ENCODE measurements around the gene BORCS5.

BORCS5 gene

GRCh38 chr12:12439636-12440035 lies 82.8 kb downstream of the BORCS5 start:
- no peak overlapping the region for H3K9ac ChIP-seq (ENCODE audit: insufficient read length)
- H3K27ac ChIP-seq = no peak overlapping the region

GRCh38 chr12:12440784-12441428 lies 84.0 kb downstream of the BORCS5 start:
- H3K9ac ChIP-seq (ENCODE audit: insufficient read length) = no peak overlapping the region
- no peak for DNase-seq (ENCODE audit: low read depth, low spot score)
- H3K36me3 ChIP-seq (ENCODE audit: insufficient read depth, low read length) = peaks cover 4% of the 10 kb centered on the region; the same call in 1 of the 2 replicates
- H3K9me3 ChIP-seq (ENCODE audit: low read depth, low read length) = no peaks in the 10 kb centered on the region
- TF ChIP-seq POLR2AphosphoS5 (IDR thresholded peaks at IDR 0.05; ENCODE audit: borderline replicate concordance, low read depth, low read length) = no peak
- TF ChIP-seq EZH2 (IDR thresholded peaks at IDR 0.05) = no peak
- no peak for TF ChIP-seq FOXP2 (optimal IDR thresholded peaks at IDR 0.05; ENCODE audit: control extremely low read depth, extremely low read length, insufficient read depth)
- no peak overlapping the region for H3K4me3 ChIP-seq
- no peak overlapping the region for H3K27ac ChIP-seq

More at GRCh38 chr12:12439636-12440035, 82.8 kb downstream of the BORCS5 start:
- TF ChIP-seq FOXP2 (optimal IDR thresholded peaks at IDR 0.05; ENCODE audit: control extremely low read depth, extremely low read length, insufficient read depth) = no peak
- no peak for TF ChIP-seq EZH2 (IDR thresholded peaks at IDR 0.05)
- TF ChIP-seq POLR2AphosphoS5 (IDR thresholded peaks at IDR 0.05; ENCODE audit: borderline replicate concordance, low read depth, low read length) = no peak
- DNase-seq (ENCODE audit: low read depth, low spot score) = no peak
- Histone ChIP-seq H3K4me3 (no peak overlapping the region), H3K36me3 (ENCODE audit: insufficient read depth, low read length) (peaks cover 4% of the 10 kb centered on the region; the same call in 1 of the 2 replicates), H3K9me3 (ENCODE audit: low read depth, low read length) (no peaks in the 10 kb centered on the region)

- TF ChIP-seq EZH2 (IDR thresholded peaks at IDR 0.05) (no peak), FOXP2 (optimal IDR thresholded peaks at IDR 0.05; ENCODE audit: control extremely low read depth, extremely low read length, insufficient read depth) (no peak), POLR2AphosphoS5 (IDR thresholded peaks at IDR 0.05; ENCODE audit: borderline replicate concordance, low read depth, low read length) (no peak)
- no peaks in the 10 kb centered on the region for H3K9me3 ChIP-seq (ENCODE audit: low read depth, low read length)
- H3K4me3 ChIP-seq = no peak overlapping the region
- peaks cover 4% of the 10 kb centered on the region; the same call in 1 of the 2 replicates for H3K36me3 ChIP-seq (ENCODE audit: insufficient read depth, low read length)
- DNase-seq (ENCODE audit: low read depth, low spot score) = no peak
- no peak overlapping the region for H3K9ac ChIP-seq (ENCODE audit: insufficient read length)
- H3K27ac ChIP-seq = no peak overlapping the region
Measured at GRCh38 chr12:12441429-12441807, 84.5 kb downstream of the BORCS5 start.

GRCh38 chr12:12441843-12442461 lies 85.1 kb downstream of the BORCS5 start:
- DNase-seq (ENCODE audit: low read depth, low spot score) = no peak
- TF ChIP-seq POLR2AphosphoS5 (IDR thresholded peaks at IDR 0.05; ENCODE audit: borderline replicate concordance, low read depth, low read length) (no peak), EZH2 (IDR thresholded peaks at IDR 0.05) (no peak), FOXP2 (optimal IDR thresholded peaks at IDR 0.05; ENCODE audit: control extremely low read depth, extremely low read length, insufficient read depth) (no peak)
- Histone ChIP-seq H3K4me3 (no peak overlapping the region), H3K9ac (ENCODE audit: insufficient read length) (no peak overlapping the region), H3K36me3 (ENCODE audit: insufficient read depth, low read length) (peaks cover under 1% of the 10 kb centered on the region; the same call in 1 of the 2 replicates), H3K9me3 (ENCODE audit: low read depth, low read length) (no peaks in the 10 kb centered on the region), H3K27ac (no peak overlapping the region)

- no peaks in the 10 kb centered on the region for H3K9me3 ChIP-seq (ENCODE audit: low read depth, low read length)
- no peak for TF ChIP-seq POLR2AphosphoS5 (IDR thresholded peaks at IDR 0.05; ENCODE audit: borderline replicate concordance, low read depth, low read length)
- no peak for TF ChIP-seq EZH2 (IDR thresholded peaks at IDR 0.05)
- no peak for TF ChIP-seq FOXP2 (optimal IDR thresholded peaks at IDR 0.05; ENCODE audit: control extremely low read depth, extremely low read length, insufficient read depth)
- H3K36me3 ChIP-seq (ENCODE audit: insufficient read depth, low read length) = no peaks in the 10 kb centered on the region
- no peak overlapping the region for H3K27ac ChIP-seq
- DNase-seq (ENCODE audit: low read depth, low spot score) = no peak
- H3K9ac ChIP-seq (ENCODE audit: insufficient read length) = no peak overlapping the region
- no peak overlapping the region for H3K4me3 ChIP-seq
Measured at GRCh38 chr12:12442548-12443071, 85.7 kb downstream of the BORCS5 start.

GRCh38 chr12:12443431-12443878 lies 86.6 kb downstream of the BORCS5 start:
- Histone ChIP-seq H3K9me3 (ENCODE audit: low read depth, low read length) (no peaks in the 10 kb centered on the region), H3K4me3 (no peak overlapping the region), H3K36me3 (ENCODE audit: insufficient read depth, low read length) (no peaks in the 10 kb centered on the region), H3K9ac (ENCODE audit: insufficient read length) (no peak overlapping the region), H3K27ac (no peak overlapping the region)
- no peak for TF ChIP-seq EZH2 (IDR thresholded peaks at IDR 0.05)
- no peak for TF ChIP-seq FOXP2 (optimal IDR thresholded peaks at IDR 0.05; ENCODE audit: control extremely low read depth, extremely low read length, insufficient read depth)
- no peak for TF ChIP-seq POLR2AphosphoS5 (IDR thresholded peaks at IDR 0.05; ENCODE audit: borderline replicate concordance, low read depth, low read length)
- no peak for DNase-seq (ENCODE audit: low read depth, low spot score)

GRCh38 chr12:12445165-12445881 lies 88.4 kb downstream of the BORCS5 start:
- H3K36me3 ChIP-seq (ENCODE audit: insufficient read depth, low read length) = no peaks in the 10 kb centered on the region
- H3K4me3 ChIP-seq = no peak overlapping the region
- no peak overlapping the region for H3K27ac ChIP-seq
- H3K9me3 ChIP-seq (ENCODE audit: low read depth, low read length) = no peaks in the 10 kb centered on the region
- no peak for DNase-seq (ENCODE audit: low read depth, low spot score)
- TF ChIP-seq EZH2 (IDR thresholded peaks at IDR 0.05) (no peak), POLR2AphosphoS5 (IDR thresholded peaks at IDR 0.05; ENCODE audit: borderline replicate concordance, low read depth, low read length) (no peak)
- H3K9ac ChIP-seq (ENCODE audit: insufficient read length) = no peak overlapping the region

- Histone ChIP-seq H3K9me3 (ENCODE audit: low read depth, low read length) (no peaks in the 10 kb centered on the region), H3K27ac (no peak overlapping the region), H3K4me3 (no peak overlapping the region), H3K36me3 (ENCODE audit: insufficient read depth, low read length) (no peaks in the 10 kb centered on the region), H3K9ac (ENCODE audit: insufficient read length) (no peak overlapping the region)
- DNase-seq (ENCODE audit: low read depth, low spot score) = no peak
- TF ChIP-seq EZH2 (IDR thresholded peaks at IDR 0.05) = no peak
- TF ChIP-seq POLR2AphosphoS5 (IDR thresholded peaks at IDR 0.05; ENCODE audit: borderline replicate concordance, low read depth, low read length) = no peak
- no peak for TF ChIP-seq FOXP2 (optimal IDR thresholded peaks at IDR 0.05; ENCODE audit: control extremely low read depth, extremely low read length, insufficient read depth)
Measured at GRCh38 chr12:12445882-12446181, 89.0 kb downstream of the BORCS5 start.

Data from SK-N-MC (cell line).